Measurements from ENCODE around the gene NCK2.

Gene NCK2

DNA sequence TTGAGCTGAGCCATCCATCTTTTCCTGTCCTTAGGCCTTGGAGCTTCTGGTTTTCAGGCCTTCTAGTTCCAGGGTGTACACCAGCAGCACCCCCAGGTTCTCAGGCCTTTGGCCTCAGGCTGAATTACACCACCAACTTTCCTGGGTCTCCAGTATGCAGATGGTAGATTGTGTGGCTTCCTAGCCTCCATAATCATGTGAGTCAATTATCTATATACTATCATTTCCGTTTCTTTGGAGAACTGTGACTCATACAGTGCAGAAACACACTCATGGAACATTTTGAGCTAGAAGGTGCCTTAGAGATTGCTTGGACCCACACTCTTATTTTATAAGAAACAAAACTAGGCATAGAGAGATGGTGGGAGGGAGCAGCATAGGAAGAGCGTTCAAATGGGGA, 167.4 kb downstream of the NCK2 start:
- DNase-seq (ENCODE audit: low spot score), result no peak
- TF ChIP-seq, protein P1, sequence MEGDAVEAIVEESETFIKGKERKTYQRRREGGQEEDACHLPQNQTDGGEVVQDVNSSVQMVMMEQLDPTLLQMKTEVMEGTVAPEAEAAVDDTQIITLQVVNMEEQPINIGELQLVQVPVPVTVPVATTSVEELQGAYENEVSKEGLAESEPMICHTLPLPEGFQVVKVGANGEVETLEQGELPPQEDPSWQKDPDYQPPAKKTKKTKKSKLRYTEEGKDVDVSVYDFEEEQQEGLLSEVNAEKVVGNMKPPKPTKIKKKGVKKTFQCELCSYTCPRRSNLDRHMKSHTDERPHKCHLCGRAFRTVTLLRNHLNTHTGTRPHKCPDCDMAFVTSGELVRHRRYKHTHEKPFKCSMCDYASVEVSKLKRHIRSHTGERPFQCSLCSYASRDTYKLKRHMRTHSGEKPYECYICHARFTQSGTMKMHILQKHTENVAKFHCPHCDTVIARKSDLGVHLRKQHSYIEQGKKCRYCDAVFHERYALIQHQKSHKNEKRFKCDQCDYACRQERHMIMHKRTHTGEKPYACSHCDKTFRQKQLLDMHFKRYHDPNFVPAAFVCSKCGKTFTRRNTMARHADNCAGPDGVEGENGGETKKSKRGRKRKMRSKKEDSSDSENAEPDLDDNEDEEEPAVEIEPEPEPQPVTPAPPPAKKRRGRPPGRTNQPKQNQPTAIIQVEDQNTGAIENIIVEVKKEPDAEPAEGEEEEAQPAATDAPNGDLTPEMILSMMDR (conservative IDR thresholded peaks at IDR 0.05; ENCODE audit: low read depth), result no peak
- no peak overlapping the region for H3K27ac ChIP-seq
- CTCF ChIA-PET, result no interaction called here
- POLR2A ChIA-PET (ENCODE audit: low non-redundant PET), result no interaction called here

DNA sequence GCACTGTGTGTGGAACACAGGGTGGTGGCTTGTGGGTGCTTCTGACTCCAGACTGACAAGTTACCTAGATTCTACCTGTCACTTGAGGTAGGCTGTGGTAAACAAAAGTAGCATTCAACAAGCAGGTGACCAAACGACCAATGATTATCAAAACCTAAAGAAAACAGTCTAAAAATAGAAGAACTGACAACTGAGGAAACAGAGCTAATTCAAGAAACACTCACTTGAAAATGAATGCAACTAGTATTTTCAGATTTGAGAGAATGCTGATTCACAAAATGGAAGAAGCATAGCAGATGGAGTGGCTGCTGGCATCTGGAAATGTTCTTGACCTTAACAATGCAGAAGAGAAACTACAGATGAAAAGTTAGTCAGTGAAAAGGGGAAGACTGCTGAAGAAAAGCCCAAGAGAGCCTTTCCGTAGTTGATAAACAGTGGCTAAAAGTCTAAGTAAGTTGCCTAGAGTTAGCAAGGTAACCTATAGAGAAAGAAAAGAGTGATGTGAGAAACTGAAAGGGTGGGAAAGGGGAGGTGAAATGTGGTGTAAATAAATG, 170.4 kb downstream of the NCK2 start:
- DNase-seq (ENCODE audit: low spot score), result no peak
- TF ChIP-seq, protein P1 (conservative IDR thresholded peaks at IDR 0.05; ENCODE audit: low read depth), result no peak
- ChIA-PET POLR2A (ENCODE audit: low non-redundant PET) (no interaction called here), CTCF (no interaction called here)
- no peak overlapping the region for H3K27ac ChIP-seq

DNA sequence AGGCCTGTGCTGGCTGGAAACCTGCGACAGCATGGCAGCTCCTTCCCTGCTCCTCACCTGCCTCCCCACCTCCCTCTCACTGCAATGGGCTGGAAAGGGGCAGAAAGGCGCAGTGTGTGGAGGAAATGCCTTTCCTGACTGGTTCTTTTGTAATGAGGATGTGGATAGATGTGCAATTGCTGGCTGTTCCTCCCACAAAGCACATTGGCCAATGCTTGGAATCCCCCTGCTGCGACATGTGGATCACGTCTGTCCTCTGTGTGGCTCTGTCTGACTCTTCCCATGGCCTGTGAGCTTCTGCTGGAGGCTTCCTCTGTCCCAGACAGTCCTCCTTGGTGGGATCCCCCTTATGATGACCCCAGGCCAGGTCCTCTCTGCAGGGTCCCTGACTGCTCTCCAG, 172.5 kb downstream of the NCK2 start:
- CTCF ChIA-PET, result no interaction called here
- H3K27ac ChIP-seq, result no peak overlapping the region
- TF ChIP-seq, protein P1 (conservative IDR thresholded peaks at IDR 0.05; ENCODE audit: low read depth), result no peak
- POLR2A ChIA-PET (ENCODE audit: low non-redundant PET), result no interaction called here
- DNase-seq (ENCODE audit: low spot score), result no peak

DNA sequence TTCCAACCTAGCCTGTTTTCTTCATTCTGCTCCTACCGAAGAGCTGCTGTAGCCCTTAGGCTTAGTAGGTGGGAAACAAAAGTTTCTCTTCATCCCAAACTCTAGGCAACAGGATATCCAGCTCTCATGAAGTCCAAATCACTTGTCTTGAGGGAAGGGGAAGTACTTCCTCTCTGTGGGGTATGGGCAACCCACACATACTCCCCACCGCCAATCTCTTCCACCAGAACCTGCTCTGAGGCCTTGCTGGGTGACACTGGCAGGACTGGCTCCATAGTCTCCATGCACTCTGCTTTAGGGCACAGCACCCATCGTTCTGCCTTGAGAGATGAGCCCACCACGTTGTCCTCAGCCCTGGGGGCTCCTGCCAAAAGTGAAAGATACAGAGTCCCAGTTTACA, 173.0 kb downstream of the NCK2 start:
- TF ChIP-seq, protein P1 (conservative IDR thresholded peaks at IDR 0.05; ENCODE audit: low read depth), result no peak
- ChIA-PET POLR2A (ENCODE audit: low non-redundant PET) (no interaction called here), CTCF (no interaction called here)
- no peak overlapping the region for H3K27ac ChIP-seq
- no peak for DNase-seq (ENCODE audit: low spot score)

DNA sequence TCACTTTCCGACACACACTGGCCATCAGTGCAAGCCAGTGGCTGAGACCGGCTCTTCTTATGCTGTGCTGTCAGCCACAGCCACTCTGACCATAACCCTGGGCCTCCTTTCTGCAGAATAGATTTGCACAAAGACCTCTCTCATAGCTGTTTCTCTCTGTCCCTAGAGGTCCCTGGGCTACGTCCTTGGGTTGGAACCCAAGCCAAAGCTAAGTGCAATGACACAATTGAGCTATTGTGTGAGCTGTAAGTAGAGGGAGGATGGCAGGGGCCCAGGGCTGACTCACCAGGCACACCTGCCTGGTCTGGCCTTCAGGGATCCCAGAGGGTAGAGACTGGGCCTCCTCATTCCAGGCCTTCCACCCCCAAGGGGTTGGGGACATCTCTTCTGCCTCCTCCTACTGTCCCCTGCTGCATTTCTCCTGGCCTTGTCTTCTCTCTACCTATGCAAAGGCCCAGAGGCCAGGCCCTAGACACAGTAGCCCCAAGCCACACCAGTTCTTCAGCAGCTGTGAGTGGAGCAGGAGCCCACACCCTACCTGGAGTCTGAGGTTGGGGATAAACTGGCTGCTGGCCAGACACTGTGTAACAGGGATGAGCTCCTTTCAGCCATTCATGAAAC, 174.6 kb downstream of the NCK2 start:
- POLR2A ChIA-PET (ENCODE audit: low non-redundant PET), result no interaction called here

DNA sequence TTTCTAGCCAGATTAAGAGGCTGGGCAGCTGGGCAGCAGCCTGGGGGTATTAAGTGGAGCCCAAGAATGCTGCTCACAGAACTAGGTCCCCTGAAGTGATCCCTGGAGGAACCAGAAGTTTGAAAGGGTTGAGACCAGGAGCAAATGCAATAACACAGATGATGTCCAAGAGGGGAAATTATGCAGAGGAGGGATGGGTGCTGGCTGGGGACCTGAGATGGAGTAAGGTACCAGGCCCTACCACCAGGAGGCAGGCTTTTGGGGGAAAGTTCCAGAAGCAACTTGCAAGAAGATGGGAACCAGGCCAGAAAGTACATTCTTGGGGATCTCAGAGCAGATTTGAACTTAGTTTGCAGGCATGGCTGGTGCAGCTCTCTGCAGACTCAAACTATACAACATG, 175.1 kb downstream of the NCK2 start:
- TF ChIP-seq, protein P1 (conservative IDR thresholded peaks at IDR 0.05; ENCODE audit: low read depth), result 0 out of 2 replicates have a peak, but pooled peaks have one; percentile 6
- no peak overlapping the region for H3K27ac ChIP-seq
- CTCF ChIA-PET, result interaction anchor here (0.7 to 1.5 kb wide), 3 partner anchors 10 to 169 kb away, joined by 4 read pairs; no protein-coding TSS in a partner anchor
- POLR2A ChIA-PET (ENCODE audit: low non-redundant PET), result no interaction called here
- peak; percentile 10 for DNase-seq (ENCODE audit: low spot score)

More for the DNA sequence above, 174.6 kb downstream of the NCK2 start:
- CTCF ChIA-PET, result interaction anchor here (1.5 kb wide), 1 partner anchor 16 kb away, joined by 4 read pairs; no protein-coding TSS in a partner anchor
- TF ChIP-seq, protein P1 (conservative IDR thresholded peaks at IDR 0.05; ENCODE audit: low read depth), result no peak
- no peak overlapping the region for H3K27ac ChIP-seq
- DNase-seq (ENCODE audit: low spot score), result peak; percentile 37
